Loucy (cell line): ENCODE measurements around the gene ZNF280D.

ENCODE experiments used
- H2AFZ ChIP-seq: fragments of 200-600 bp; sonication (generic); 2 replicates; pipeline ENCODE4 v1.6.0; 2016; ENCODE audit warnings: antibody characterized with exemption, mild to moderate bottlenecking, low read length, moderate library complexity
- H3F3A ChIP-seq: fragments of 200-600 bp; 2 replicates; pipeline ENCODE4 v1.6.0; 2016; ENCODE audit warnings: antibody characterized with exemption, low read depth, mild to moderate bottlenecking
- H3K27me3 ChIP-seq: fragments of 200-600 bp; sonication (generic); 2 replicates; pipeline ENCODE4 v1.6.1; 2014; ENCODE audit warnings: low read length, mild to moderate bottlenecking; ENCODE audit not compliant: insufficient read depth, poor library complexity, severe bottlenecking
- H3K36me3 ChIP-seq: fragments of 200-600 bp; sonication (generic); 2 replicates; pipeline ENCODE4 v1.6.1; 2016; ENCODE audit warnings: low read length; ENCODE audit not compliant: insufficient read depth
- H3K4me1 ChIP-seq: fragments of 200-600 bp; sonication (generic); 2 replicates; pipeline ENCODE4 v1.5.1; 2014; ENCODE audit warnings: low read length, mild to moderate bottlenecking; ENCODE audit not compliant: insufficient read depth, poor library complexity, severe bottlenecking
- H3K4me2 ChIP-seq: fragments of 200-600 bp; sonication (generic); 2 replicates; pipeline ENCODE4 v1.6.0; 2014; ENCODE audit warnings: antibody characterized with exemption, low read length, low read depth, mild to moderate bottlenecking; ENCODE audit not compliant: poor library complexity, severe bottlenecking
- H3K4me3 ChIP-seq: fragments of 200-600 bp; sonication (generic); 2 replicates; pipeline ENCODE4 v1.5.1; 2014; ENCODE audit warnings: low read length, mild to moderate bottlenecking, mixed read lengths; ENCODE audit not compliant: poor library complexity, severe bottlenecking
- H3K79me2 ChIP-seq: fragments of 200-600 bp; sonication (generic); 2 replicates; pipeline ENCODE4 v1.6.1; 2014; ENCODE audit warnings: low read length; ENCODE audit not compliant: insufficient read depth
- H3K9ac ChIP-seq: fragments of 200-600 bp; sonication (generic); 2 replicates; pipeline ENCODE4 v1.6.0; 2014; ENCODE audit warnings: mild to moderate bottlenecking, low read depth, low read length, moderate library complexity; ENCODE audit not compliant: poor library complexity, severe bottlenecking
- H3K9me2 ChIP-seq: fragments of 200-600 bp; sonication (generic); replicated peaks from 2 replicates; pipeline ENCODE4 v1.6.1; 2016; ENCODE audit warnings: low read depth, low read length, mixed read lengths
- H3K9me3 ChIP-seq: fragments of 200-600 bp; sonication (generic); 2 replicates; pipeline ENCODE4 v1.6.1; 2014; ENCODE audit warnings: mild to moderate bottlenecking, antibody characterized with exemption, low read length, low read depth; ENCODE audit not compliant: insufficient read depth
- H4K20me1 ChIP-seq: fragments of 200-600 bp; sonication (generic); 2 replicates; pipeline ENCODE4 v1.6.0; 2014; ENCODE audit warnings: antibody characterized with exemption, low read length, mild to moderate bottlenecking; ENCODE audit not compliant: insufficient read depth, poor library complexity, severe bottlenecking
- EZH2phosphoT487 ChIP-seq: fragments of 200-600 bp; IDR thresholded peaks from 2 replicates; pipeline ENCODE4 v1.6.1; 2018; ENCODE audit warnings: antibody characterized with exemption, mild to moderate bottlenecking, moderate library complexity, borderline replicate concordance
- TF ChIP-seq, protein P1 (sequence below): fragments of 200-600 bp; sonication (generic); conservative IDR thresholded peaks from 2 replicates; pipeline ENCODE4 v1.5.1; 2014; ENCODE audit warnings: mild to moderate bottlenecking, antibody characterized with exemption, low read length

The ZNF280D gene

GRCh38 chr15:56693761-56694160 is 39.5 kb downstream of the ZNF280D start:
- Histone ChIP-seq H3K4me1 (no peaks in the 10 kb centered on the region), H2AFZ (no peak overlapping the region), H3K9me2 (no peaks in the 10 kb centered on the region), H4K20me1 (no peaks in the 10 kb centered on the region), H3K27me3 (no peaks in the 10 kb centered on the region), H3K79me2 (no peaks in the 10 kb centered on the region), H3K4me2 (no peak overlapping the region), H3K4me3 (no peak overlapping the region), H3K36me3 (no peaks in the 10 kb centered on the region), H3K9ac (no peak overlapping the region), H3K9me3 (no peaks in the 10 kb centered on the region), H3F3A (no peaks in the 10 kb centered on the region)
- TF ChIP-seq EZH2phosphoT487 = no peak
- TF ChIP-seq, protein P1, sequence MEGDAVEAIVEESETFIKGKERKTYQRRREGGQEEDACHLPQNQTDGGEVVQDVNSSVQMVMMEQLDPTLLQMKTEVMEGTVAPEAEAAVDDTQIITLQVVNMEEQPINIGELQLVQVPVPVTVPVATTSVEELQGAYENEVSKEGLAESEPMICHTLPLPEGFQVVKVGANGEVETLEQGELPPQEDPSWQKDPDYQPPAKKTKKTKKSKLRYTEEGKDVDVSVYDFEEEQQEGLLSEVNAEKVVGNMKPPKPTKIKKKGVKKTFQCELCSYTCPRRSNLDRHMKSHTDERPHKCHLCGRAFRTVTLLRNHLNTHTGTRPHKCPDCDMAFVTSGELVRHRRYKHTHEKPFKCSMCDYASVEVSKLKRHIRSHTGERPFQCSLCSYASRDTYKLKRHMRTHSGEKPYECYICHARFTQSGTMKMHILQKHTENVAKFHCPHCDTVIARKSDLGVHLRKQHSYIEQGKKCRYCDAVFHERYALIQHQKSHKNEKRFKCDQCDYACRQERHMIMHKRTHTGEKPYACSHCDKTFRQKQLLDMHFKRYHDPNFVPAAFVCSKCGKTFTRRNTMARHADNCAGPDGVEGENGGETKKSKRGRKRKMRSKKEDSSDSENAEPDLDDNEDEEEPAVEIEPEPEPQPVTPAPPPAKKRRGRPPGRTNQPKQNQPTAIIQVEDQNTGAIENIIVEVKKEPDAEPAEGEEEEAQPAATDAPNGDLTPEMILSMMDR = no peak

DNA sequence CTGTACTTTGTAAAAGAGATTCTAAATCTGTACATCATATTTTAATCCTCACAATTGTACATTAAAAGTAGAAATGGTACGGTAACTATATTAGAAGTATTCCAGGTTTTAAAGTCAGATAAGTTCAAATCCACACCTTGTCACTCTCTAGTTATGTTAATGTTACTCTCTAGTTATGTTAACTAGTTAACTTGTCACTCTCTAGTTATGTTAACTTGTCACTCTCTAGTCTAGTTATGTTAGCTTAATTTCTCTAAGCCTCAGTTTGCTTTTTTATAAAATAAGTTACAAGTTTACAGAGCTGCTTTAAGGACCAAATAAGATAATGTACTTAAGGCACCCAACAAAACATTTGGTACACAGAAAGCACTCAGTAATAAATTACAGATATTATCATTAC is 42.6 kb downstream of the ZNF280D start:
- H3K9ac ChIP-seq = no peak overlapping the region
- H3K9me2 ChIP-seq = no peaks in the 10 kb centered on the region
- no peak overlapping the region for H3K4me2 ChIP-seq
- H3K27me3 ChIP-seq = no peaks in the 10 kb centered on the region
- H3F3A ChIP-seq = no peaks in the 10 kb centered on the region
- H3K79me2 ChIP-seq = no peaks in the 10 kb centered on the region
- no peak for TF ChIP-seq EZH2phosphoT487
- TF ChIP-seq, protein P1 = no peak
- H4K20me1 ChIP-seq = no peaks in the 10 kb centered on the region
- H3K36me3 ChIP-seq = no peaks in the 10 kb centered on the region
- H2AFZ ChIP-seq = no peak overlapping the region
- H3K4me3 ChIP-seq = no peak overlapping the region
- H3K9me3 ChIP-seq = no peaks in the 10 kb centered on the region
- no peaks in the 10 kb centered on the region for H3K4me1 ChIP-seq

- Histone ChIP-seq H2AFZ (peak overlapping the region; percentile 39; the same call in 1 of the 2 replicates), H4K20me1 (no peaks in the 10 kb centered on the region), H3K4me2 (no peak overlapping the region), H3K9me2 (no peaks in the 10 kb centered on the region), H3K4me1 (peaks cover 9% of the 10 kb centered on the region), H3K9ac (no peak overlapping the region), H3K4me3 (no peak overlapping the region), H3K79me2 (no peaks in the 10 kb centered on the region), H3F3A (no peaks in the 10 kb centered on the region), H3K36me3 (no peaks in the 10 kb centered on the region), H3K9me3 (no peaks in the 10 kb centered on the region), H3K27me3 (no peaks in the 10 kb centered on the region)
- TF ChIP-seq EZH2phosphoT487 = no peak
- TF ChIP-seq, protein P1 = no peak
Observed at GRCh38 chr15:56683908-56684307, 49.4 kb downstream of the ZNF280D start.
